Activated CD8-positive, alpha-beta memory T cell treated with anti-CD3 and anti-CD28 coated beads for 1 hour (primary cell): ENCODE results near the gene MACROD2.

ENCODE experiments used
- DNase-seq, 2 donors: peaks; one replicate each; pipeline ENCODE4 v3.0.0-alpha.2; 2020; ENCODE audit warnings: low read depth in 1 of 2; ENCODE audit errors: extremely low read depth in 1 of 2

The MACROD2 gene

GRCh38 chr20:16096756-16097326 is 2101.5 kb downstream of the MACROD2 start:
- no peak for DNase-seq

DNA sequence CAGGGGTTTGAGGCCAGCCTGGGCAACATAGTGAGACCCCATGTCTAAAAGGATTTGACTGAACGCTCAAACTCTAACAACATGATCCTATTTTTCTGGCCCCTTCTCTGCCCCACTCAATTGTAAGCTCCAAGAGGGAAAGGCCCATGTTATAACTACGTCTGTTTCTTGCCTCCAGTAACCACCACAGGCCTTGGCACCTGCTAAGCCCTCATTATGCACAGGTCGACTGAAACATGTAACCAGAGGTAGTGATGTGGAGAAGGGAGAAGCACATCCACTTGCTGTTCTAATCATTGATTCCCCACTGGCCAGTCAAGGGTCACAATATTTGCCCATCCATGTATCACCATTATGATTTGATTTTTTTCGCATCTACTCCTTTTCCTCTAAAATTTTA is 2102.5 kb downstream of the MACROD2 start:
- DNase-seq, result no peak

DNA sequence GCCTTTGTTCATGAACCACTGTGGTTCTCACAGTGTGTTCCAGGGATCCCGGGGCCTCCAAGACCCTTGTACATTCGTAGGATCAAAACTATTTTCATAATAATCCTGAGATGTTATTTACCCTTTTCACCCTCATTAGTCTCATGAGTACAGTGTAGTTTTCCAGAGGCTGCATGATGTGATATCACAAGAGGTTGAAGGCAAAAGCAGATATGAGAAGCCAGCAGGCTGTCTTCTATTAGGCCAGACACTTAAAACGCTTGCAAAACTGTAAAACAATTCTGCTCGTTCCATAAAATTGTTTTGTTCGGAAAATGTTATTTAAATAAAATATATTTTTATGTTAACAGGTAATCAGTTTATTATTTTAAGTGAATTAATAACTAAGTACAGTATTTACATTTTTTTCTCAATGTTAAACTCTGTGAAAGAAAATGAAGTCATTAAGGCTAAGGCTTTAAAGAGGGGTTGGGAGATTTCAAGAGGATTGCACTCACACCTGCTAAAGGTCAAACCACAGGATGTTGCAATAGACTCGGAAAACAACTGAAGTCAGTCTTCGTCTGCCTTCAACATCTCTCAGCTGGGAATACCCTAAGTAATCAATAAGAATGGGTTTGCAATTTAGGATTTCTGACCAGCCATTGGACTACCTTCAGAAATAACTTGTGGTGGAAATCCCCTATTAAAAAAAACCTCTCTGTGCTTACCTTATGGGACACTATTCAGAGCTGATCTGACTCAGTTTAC is 2103.7 kb downstream of the MACROD2 start:
- no peak for DNase-seq

DNA sequence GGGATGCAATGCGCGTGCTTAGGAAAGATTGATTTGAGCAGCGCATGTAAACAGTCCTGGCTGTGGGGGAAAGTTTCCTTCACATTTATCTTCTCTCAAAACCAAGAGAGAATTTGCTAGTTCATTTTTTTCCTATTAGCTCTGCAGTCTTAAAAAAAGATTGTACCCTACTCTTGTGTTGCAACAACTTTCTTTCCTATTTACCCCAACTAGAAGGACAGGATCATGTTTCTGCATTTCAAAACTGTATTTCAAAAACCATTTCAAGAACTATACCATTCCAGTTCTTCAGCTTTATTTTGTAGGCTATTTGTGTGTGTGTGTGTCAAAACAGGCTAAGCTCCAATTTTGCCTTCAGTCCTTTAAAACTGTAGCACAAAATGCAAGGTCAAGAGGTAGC is 2104.8 kb downstream of the MACROD2 start:
- no peak for DNase-seq

DNA sequence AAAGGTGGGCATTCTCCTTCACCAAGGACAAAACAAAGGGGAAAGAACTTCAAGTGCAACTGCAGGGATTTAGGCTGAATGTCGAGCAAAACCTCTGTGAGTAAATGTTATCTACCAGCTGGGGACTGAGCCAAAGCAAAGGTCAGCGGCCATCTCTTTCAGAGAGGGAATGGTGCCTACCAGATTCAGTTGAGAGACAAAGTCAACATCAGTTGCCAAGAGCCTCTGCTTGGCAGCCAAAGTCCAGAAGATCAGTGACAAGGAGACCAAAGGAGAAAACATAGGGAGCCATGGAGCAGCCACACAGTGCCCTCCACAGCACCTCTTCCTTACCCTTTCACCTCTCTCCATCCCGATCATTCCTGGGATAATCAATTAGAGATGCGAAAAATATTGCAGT is 2105.5 kb downstream of the MACROD2 start:
- no peak for DNase-seq
